SIG-M5 treated with dmso at 0.1 percent for 504 hours (cell line): Measurements from ENCODE around the gene ELN.

Experiments
- DNase-seq: peaks from one replicate; lab custom pipeline; 2025; ENCODE audit not compliant: unreplicated experiment; lab: John Stamatoyannopoulos, UW

ELN gene

GRCh38 chr7:74059681-74060588 lies 32.0 kb downstream of the ELN start:
- no peak for DNase-seq

- peak; percentile 61 for DNase-seq
Measured at GRCh38 chr7:74061840-74062539, 34.0 kb downstream of the ELN start.

- no peak for DNase-seq
Measured at GRCh38 chr7:74063223-74063641, 35.3 kb downstream of the ELN start.

GRCh38 chr7:74063646-74064045 lies 35.7 kb downstream of the ELN start:
- no peak for DNase-seq

- DNase-seq: no peak
Measured at GRCh38 chr7:74064696-74065095, 36.7 kb downstream of the ELN start.

GRCh38 chr7:74066626-74067025 lies 38.7 kb downstream of the ELN start:
- DNase-seq: no peak

GRCh38 chr7:74068378-74069085 lies 40.6 kb downstream of the ELN start:
- no peak for DNase-seq

- no peak for DNase-seq
Measured at GRCh38 chr7:74069086-74069541, 41.1 kb downstream of the ELN start.

GRCh38 chr7:74069790-74070618 lies 42.0 kb downstream of the ELN start:
- DNase-seq: no peak

- DNase-seq: no peak
Measured at GRCh38 chr7:74070619-74070921, 42.6 kb downstream of the ELN start.

GRCh38 chr7:74071121-74071520 lies 43.1 kb downstream of the ELN start:
- no peak for DNase-seq

GRCh38 chr7:74074770-74075169 lies 46.8 kb downstream of the ELN start:
- DNase-seq: no peak

- no peak for DNase-seq
Measured at GRCh38 chr7:74078461-74078860, 50.5 kb downstream of the ELN start.

- DNase-seq: no peak
Measured at GRCh38 chr7:74082770-74083116, 54.8 kb downstream of the ELN start.

- peak; percentile 80 for DNase-seq
Measured at GRCh38 chr7:74083117-74083876, 55.3 kb downstream of the ELN start, which contains the start of gene LIMK1. LIMK1 (plus strand) TSS chr7:74083804; CDS start chr7:74083991, 187 bp downstream.

- DNase-seq: peak; percentile 62
Measured at GRCh38 chr7:74083928-74084721, 56.2 kb downstream of the ELN start.

GRCh38 chr7:74084722-74085578 lies 57.0 kb downstream of the ELN start:
- DNase-seq: no peak

- DNase-seq: no peak
Measured at GRCh38 chr7:74087791-74088453, 59.9 kb downstream of the ELN start.
